ENCODE data around the gene OR8S1. TPM values are rescaled to one million over a fixed set of nuclear protein-coding genes. Genes with fewer than 3 reads are reported as not detected.
"Not testable (repeated sequence)": the region's sequence is repeated elsewhere in the genome, so short reads cannot be mapped to it uniquely, and the experiment has no call there.

OR8S1 gene
- total and polyA plus RNA-seq, 2 donors from 2014 or later, result not detected

DNA sequence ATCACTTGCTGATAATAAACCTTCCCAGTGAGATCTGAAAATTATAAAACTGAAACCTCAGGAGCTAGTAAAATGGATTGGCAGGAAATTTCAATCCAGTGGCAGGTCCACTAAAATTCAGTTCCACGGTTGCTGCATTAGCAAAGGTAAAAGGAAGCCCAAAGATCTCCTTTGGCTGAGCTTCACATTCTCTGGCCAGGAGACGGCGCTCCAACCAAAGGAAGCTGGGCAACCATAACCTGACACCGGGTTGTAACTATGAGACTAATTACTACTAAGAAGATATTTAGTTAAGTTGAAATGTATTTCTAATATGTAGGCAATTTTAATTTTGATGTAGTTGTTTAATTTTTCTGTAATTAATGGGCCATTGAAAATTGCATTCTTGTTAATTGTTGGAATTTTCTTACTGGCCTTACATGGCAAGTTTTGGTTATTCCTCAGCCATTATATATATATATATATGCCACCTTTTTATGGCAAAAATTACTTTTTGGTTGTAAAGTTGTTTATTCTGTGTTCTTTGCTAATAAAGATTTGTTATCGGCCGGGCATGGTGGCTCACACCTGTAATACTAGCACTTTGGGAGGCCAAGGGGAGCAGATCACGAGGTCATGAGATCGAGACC is 17.0 kb downstream of the OR8S1 start:
- FAIRE-seq, result no peak

DNA sequence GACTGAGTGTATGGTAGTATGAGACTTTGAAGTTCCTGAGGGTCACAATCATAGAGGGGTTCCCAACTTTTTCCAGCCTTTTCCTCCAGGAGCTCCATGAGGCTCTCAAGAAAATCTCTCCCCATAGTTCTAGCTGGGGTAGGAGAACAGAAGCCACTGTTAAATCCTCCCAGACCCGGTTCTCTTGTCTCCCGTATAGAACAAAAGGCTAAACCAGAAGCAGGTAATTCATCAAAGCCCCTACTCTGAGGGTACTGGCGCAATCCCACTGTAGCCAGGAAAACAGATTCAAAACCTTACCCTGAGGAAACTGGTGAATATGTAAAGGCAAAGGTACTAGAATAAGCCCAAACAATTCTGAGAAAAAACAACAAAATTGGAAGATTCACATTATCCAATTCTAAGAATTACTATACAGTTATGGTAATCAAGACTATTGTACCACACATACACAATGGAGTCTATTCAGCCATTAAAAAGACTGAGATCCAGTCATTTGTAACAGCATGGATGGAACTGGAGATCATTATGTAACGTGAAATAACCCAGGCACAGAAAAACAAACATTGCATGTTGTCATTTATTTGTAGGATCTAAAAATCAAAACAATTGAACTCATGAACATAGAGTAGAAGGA is 20.5 kb downstream of the OR8S1 start:
- H3K4me1 ChIP-seq (ENCODE audit: control insufficient read depth in 2 of 3, insufficient read depth in 2 of 3, low read depth in 1 of 3, low read length in 3 of 3), result no peaks in the 10 kb centered on the region
- H3K9ac ChIP-seq (ENCODE audit: low read length in 3 of 3), result no peak overlapping the region
- FAIRE-seq (no peak), DNase-seq (no peak)
- H3K9me3 ChIP-seq (ENCODE audit: control insufficient read depth in 2 of 3, insufficient read depth in 1 of 3, low read length in 3 of 3), result no peaks in the 10 kb centered on the region
- H3K36me3 ChIP-seq (ENCODE audit: control insufficient read depth in 2 of 3, insufficient read depth in 3 of 3, low read length in 3 of 3), result no peaks in the 10 kb centered on the region
- H3K27me3 ChIP-seq (ENCODE audit: control insufficient read depth, insufficient read depth, low read length), result no peaks in the 10 kb centered on the region
- TF ChIP-seq, protein P1, sequence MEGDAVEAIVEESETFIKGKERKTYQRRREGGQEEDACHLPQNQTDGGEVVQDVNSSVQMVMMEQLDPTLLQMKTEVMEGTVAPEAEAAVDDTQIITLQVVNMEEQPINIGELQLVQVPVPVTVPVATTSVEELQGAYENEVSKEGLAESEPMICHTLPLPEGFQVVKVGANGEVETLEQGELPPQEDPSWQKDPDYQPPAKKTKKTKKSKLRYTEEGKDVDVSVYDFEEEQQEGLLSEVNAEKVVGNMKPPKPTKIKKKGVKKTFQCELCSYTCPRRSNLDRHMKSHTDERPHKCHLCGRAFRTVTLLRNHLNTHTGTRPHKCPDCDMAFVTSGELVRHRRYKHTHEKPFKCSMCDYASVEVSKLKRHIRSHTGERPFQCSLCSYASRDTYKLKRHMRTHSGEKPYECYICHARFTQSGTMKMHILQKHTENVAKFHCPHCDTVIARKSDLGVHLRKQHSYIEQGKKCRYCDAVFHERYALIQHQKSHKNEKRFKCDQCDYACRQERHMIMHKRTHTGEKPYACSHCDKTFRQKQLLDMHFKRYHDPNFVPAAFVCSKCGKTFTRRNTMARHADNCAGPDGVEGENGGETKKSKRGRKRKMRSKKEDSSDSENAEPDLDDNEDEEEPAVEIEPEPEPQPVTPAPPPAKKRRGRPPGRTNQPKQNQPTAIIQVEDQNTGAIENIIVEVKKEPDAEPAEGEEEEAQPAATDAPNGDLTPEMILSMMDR (IDR thresholded peaks at IDR 0.05; ENCODE audit: borderline replicate concordance, extremely low read depth, insufficient read depth), result no peak
- intact Hi-C loops (cut with DNase I), result no loop called here
- H3K4me3 ChIP-seq (ENCODE audit: low read length in 3 of 3), result no peak overlapping the region
- no peak overlapping the region for H3K27ac ChIP-seq (ENCODE audit: low read depth in 2 of 2, low read length in 2 of 2)

More for the DNA sequence above, 17.0 kb downstream of the OR8S1 start:
- H3K4me3 ChIP-seq (ENCODE audit: low read length in 3 of 3), result no peak overlapping the region
- no peaks in the 10 kb centered on the region for H3K27me3 ChIP-seq (ENCODE audit: control insufficient read depth, insufficient read depth, low read length)
- no peaks in the 10 kb centered on the region for H3K36me3 ChIP-seq (ENCODE audit: control insufficient read depth in 2 of 3, insufficient read depth in 3 of 3, low read length in 3 of 3)
- no peaks in the 10 kb centered on the region for H3K4me1 ChIP-seq (ENCODE audit: control insufficient read depth in 2 of 3, insufficient read depth in 2 of 3, low read depth in 1 of 3, low read length in 3 of 3)
- H3K27ac ChIP-seq (ENCODE audit: low read depth in 2 of 2, low read length in 2 of 2), result no peak overlapping the region
- TF ChIP-seq, protein P1 (IDR thresholded peaks at IDR 0.05; ENCODE audit: borderline replicate concordance, extremely low read depth, insufficient read depth), result peak; percentile 25
- DNase-seq, result peak in 2 of 5 donors; percentile 27 to 48
- H3K9me3 ChIP-seq (ENCODE audit: control insufficient read depth in 2 of 3, insufficient read depth in 1 of 3, low read length in 3 of 3), result no peaks in the 10 kb centered on the region
- intact Hi-C loops (cut with DNase I), result no loop called here
- no peak overlapping the region for H3K9ac ChIP-seq (ENCODE audit: low read length in 3 of 3)

DNA sequence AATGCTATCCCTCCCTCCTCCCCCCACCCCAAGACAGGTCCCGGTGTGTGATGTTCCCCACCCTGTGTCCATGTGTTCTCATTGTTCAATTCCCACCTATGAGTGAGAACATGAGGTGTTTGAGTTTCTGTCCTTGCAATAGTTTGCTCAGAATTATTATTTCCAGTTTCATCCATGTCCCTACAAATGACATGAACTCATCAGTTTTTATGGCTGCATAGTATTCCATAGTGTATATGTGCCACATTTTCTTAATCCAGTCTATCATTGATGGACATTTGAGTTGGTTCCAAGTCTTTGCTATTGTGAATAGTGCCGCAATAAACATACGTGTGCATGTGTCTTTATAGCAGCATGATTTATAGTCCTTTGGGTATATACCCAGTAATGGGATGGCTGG is 21.6 kb downstream of the OR8S1 start:
- intact Hi-C loops (cut with DNase I); H3K9me3 ChIP-seq (ENCODE audit: control insufficient read depth in 2 of 3, insufficient read depth in 1 of 3, low read length in 3 of 3); H3K27ac ChIP-seq (ENCODE audit: low read depth in 2 of 2, low read length in 2 of 2); H3K27me3 ChIP-seq (ENCODE audit: control insufficient read depth, insufficient read depth, low read length); DNase-seq; H3K9ac ChIP-seq (ENCODE audit: low read length in 3 of 3); H3K36me3 ChIP-seq (ENCODE audit: control insufficient read depth in 2 of 3, insufficient read depth in 3 of 3, low read length in 3 of 3); H3K4me3 ChIP-seq (ENCODE audit: low read length in 3 of 3); H3K4me1 ChIP-seq (ENCODE audit: control insufficient read depth in 2 of 3, insufficient read depth in 2 of 3, low read depth in 1 of 3, low read length in 3 of 3); FAIRE-seq: not testable (repeated sequence)

DNA sequence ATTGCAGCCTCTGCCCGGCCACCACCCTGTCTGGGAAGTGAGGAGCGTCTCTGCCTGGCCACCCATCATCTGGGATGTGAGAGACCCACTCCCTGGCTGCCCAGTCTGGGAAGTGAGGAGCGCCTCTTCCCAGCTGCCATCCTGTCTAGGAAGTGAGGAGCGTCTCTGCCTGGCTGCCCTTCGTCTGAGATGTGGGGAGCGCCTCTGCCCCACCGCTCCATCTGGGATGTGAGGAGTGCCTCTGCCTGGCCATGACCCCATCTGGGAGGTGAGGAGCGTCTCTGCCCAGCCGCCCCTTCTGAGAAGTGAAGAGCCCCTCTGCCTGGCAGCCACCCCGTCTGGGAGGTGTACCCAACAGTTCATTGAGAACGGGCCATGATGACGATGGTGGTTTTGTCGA is 26.2 kb downstream of the OR8S1 start:
- intact Hi-C loops (cut with DNase I); H3K27me3 ChIP-seq (ENCODE audit: control insufficient read depth, insufficient read depth, low read length); H3K4me3 ChIP-seq (ENCODE audit: low read length in 3 of 3); H3K27ac ChIP-seq (ENCODE audit: low read depth in 2 of 2, low read length in 2 of 2); H3K36me3 ChIP-seq (ENCODE audit: control insufficient read depth in 2 of 3, insufficient read depth in 3 of 3, low read length in 3 of 3); FAIRE-seq; H3K4me1 ChIP-seq (ENCODE audit: control insufficient read depth in 2 of 3, insufficient read depth in 2 of 3, low read depth in 1 of 3, low read length in 3 of 3); H3K9ac ChIP-seq (ENCODE audit: low read length in 3 of 3); H3K9me3 ChIP-seq (ENCODE audit: control insufficient read depth in 2 of 3, insufficient read depth in 1 of 3, low read length in 3 of 3): not testable (repeated sequence)
- DNase-seq, result peak in 1 of 5 donors; percentile 41

DNA sequence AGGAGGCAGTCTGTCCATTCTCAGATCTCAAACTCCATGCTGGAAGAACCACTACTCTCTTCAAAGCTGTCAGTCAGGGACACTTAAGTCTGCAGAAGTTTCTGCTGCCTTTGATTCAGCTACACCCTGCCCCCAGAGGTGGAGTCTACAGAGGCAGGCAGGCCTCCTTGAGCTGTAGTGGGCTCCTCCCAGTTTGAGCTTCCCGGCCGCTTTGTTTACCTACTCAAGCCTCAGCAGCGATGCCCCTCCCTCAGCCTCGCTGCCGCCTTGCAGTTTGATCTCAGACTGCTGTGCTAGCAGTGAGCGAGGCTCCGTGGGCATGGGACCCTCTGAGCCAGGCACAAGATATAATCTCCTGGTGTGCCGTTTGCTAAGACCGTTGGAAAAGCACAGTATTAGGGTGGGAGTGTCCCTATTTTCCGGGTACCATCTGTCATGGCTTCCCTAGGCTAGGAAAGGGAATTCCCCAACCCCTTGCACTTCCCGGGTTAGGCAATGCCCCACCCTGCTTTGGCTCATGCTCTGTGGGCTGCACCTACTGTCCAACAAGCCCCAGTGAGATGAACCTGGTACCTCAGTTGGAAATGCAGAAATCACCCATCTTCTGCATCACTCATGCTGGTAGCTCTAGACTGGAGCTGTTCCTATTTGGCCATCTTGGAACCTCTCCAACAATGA is 28.4 kb downstream of the OR8S1 start:
- H3K36me3 ChIP-seq (ENCODE audit: control insufficient read depth in 2 of 3, insufficient read depth in 3 of 3, low read length in 3 of 3); H3K4me3 ChIP-seq (ENCODE audit: low read length in 3 of 3); FAIRE-seq; H3K27me3 ChIP-seq (ENCODE audit: control insufficient read depth, insufficient read depth, low read length); DNase-seq; H3K27ac ChIP-seq (ENCODE audit: low read depth in 2 of 2, low read length in 2 of 2); H3K4me1 ChIP-seq (ENCODE audit: control insufficient read depth in 2 of 3, insufficient read depth in 2 of 3, low read depth in 1 of 3, low read length in 3 of 3); intact Hi-C loops (cut with DNase I); H3K9ac ChIP-seq (ENCODE audit: low read length in 3 of 3); H3K9me3 ChIP-seq (ENCODE audit: control insufficient read depth in 2 of 3, insufficient read depth in 1 of 3, low read length in 3 of 3): not testable (repeated sequence)
